ENCODE measurements around the gene ACBD4. TPM values are rescaled to one million over a fixed set of nuclear protein-coding genes. Genes with fewer than 3 reads are reported as not detected.
A peak's percentile ranks its signal among the peaks of the same experiment; 100 is the strongest.

ACBD4 gene
- total RNA-seq, 4 donors from 2014 or later, result 25.9 to 41.9 (median 28.2) TPM

DNA sequence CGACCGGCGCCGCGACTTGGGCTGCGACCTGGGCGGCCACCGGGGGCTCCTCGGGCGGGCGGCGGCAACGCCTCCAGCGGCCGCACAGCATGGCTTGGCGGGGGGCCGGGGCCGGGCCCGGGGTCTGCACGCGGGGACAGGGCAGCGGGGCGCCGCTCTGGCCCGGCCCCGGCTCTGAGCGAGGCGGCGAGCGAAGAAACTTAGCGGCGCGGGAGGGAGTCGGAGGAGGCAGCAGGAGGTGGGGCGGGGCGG is 3.2 kb upstream of the ACBD4 start, which contains the start of gene PLCD3:
Gene PLCD3 (minus strand): TSS at position 196 of the 252 bp plus-strand sequence. CDS start 105 bp downstream, at position 91.
- peaks cover 0 to 69% (median 33%) of the 10 kb centered on the region in 4 donors for H3K4me1 ChIP-seq
- DNase-seq (ENCODE audit: low spot score in 2 of 2), result peak in 1 of 2 donors; percentile 63
- 0 to 1% methylated on average over 10 to 25 of the region's 36 CpGs for WGBS, 2 donors
- H3K9me3 ChIP-seq, result no peaks in the 10 kb centered on the region
- H3K36me3 ChIP-seq, result no peaks in the 10 kb centered on the region
- H3K27ac ChIP-seq, result peak within 1 kb of the TSS; percentile 95 to 100 (median 99)
- H3K27me3 ChIP-seq, result no peaks in the 10 kb centered on the region
- H3K4me3 ChIP-seq, result peak within 1 kb of the TSS; percentile 74 to 98 (median 85)
- TF ChIP-seq EP300 (IDR thresholded peaks at IDR 0.05) (no peak), POLR2A (IDR thresholded peaks at IDR 0.05) (no peak)
- TF ChIP-seq, protein P1, sequence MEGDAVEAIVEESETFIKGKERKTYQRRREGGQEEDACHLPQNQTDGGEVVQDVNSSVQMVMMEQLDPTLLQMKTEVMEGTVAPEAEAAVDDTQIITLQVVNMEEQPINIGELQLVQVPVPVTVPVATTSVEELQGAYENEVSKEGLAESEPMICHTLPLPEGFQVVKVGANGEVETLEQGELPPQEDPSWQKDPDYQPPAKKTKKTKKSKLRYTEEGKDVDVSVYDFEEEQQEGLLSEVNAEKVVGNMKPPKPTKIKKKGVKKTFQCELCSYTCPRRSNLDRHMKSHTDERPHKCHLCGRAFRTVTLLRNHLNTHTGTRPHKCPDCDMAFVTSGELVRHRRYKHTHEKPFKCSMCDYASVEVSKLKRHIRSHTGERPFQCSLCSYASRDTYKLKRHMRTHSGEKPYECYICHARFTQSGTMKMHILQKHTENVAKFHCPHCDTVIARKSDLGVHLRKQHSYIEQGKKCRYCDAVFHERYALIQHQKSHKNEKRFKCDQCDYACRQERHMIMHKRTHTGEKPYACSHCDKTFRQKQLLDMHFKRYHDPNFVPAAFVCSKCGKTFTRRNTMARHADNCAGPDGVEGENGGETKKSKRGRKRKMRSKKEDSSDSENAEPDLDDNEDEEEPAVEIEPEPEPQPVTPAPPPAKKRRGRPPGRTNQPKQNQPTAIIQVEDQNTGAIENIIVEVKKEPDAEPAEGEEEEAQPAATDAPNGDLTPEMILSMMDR (IDR thresholded peaks at IDR 0.05), result no peak

DNA sequence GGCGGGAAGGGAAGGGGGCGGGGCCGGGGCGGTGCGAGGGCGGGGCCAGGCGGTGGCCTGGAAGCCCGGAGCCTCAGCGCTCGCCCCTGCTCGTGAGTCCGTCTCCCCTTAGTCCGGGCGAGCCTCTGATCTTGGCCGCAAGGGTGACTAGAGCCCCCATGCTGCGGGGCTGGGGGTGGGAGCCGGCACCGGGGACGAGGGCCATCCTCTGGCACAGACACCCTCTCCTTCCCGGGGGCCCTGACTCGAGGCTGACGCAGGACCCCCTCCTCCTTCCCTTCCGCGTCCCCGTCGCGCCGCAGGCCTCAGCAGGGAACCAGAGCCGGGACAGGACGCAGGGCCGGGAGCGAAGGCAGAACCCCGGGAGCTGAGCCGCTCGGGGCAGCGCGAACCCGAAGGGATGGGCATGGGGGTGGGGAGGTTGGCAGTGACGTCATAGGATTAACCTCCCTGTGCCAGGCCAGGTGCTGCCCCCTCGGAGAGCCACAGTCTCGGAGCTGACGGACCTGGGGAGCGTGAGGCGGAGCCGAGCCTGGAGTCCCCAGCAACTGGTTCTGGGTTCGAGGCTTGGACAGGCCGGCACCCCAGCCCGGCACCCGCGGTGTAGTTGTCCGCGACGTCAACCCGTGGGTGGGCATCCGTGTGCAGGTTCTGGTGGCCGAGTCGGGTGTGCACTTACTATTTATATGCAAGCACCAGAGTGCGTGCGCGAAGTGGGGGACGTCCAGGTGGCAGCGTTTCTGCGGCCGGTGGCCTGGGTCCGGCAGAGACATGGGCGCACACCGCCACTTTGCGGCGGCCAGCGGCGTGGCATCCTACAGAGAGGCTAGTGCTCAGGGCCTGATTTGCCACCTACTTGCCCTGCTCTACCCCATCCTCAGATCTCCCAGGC is 2.7 kb upstream of the ACBD4 start:
- Histone ChIP-seq H3K4me1 (peaks cover 0 to 65% (median 33%) of the 10 kb centered on the region in 4 donors), H3K4me3 (peak overlapping the region; percentile 74 to 98 (median 85)), H3K36me3 (peaks cover 0 to 4% (median 0%) of the 10 kb centered on the region in 3 donors), H3K27me3 (no peaks in the 10 kb centered on the region), H3K9me3 (no peaks in the 10 kb centered on the region), H3K27ac (peak overlapping the region; percentile 95 to 100 (median 99))
- WGBS, 2 donors, result 1 to 2% methylated on average over 30 to 52 of the region's 71 CpGs
- peak; percentile 74 to 78 for DNase-seq (ENCODE audit: low spot score in 2 of 2)
- peak in 1 of 2 donors; percentile 75 for TF ChIP-seq POLR2A (IDR thresholded peaks at IDR 0.05)
- TF ChIP-seq EP300 (IDR thresholded peaks at IDR 0.05), result peak in 1 of 2 donors; percentile 92
- TF ChIP-seq, protein P1 (IDR thresholded peaks at IDR 0.05), result peak; percentile 84 to 93 (median 90)

DNA sequence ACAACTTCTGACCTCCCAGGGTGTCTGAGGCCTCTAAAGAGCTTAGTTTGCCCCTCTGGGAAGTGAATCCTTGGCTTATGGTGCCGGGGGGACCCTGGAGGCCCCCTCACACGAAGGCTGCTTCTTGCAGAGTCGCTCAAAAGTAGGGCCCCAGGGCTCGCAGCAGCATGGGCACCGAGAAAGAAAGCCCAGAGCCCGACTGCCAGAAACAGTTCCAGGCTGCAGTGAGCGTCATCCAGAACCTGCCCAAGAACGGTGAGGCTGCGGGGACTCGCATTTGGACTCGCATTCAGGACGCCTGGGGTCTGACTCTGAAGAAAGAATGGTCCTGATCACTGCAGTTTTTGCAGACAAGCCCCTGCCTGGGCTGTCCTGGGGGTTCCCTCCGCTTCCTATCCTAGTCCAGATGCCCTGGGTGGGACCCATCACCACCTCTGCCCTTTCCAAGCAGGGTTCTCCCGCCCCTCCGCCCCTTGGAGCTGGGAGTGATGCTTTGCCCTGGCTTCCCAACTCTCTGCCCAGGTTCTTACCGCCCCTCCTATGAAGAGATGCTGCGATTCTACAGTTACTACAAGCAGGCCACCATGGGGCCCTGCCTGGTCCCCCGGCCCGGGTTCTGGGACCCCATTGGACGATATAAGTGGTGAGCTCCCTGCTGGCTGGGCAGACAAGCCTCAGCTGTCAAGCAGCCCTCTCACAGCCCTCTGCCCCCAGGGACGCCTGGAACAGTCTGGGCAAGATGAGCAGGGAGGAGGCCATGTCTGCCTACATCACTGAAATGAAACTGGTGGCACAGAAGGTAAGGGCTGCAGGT is 698 bp downstream of the ACBD4 start:
- H3K4me3 ChIP-seq, result peak overlapping the region; percentile 59 to 92 (median 62)
- peak overlapping the region; percentile 84 to 91 (median 89) for H3K27ac ChIP-seq
- H3K4me1 ChIP-seq, result peaks cover 0 to 31% (median 13%) of the 10 kb centered on the region in 4 donors
- DNase-seq (ENCODE audit: low spot score in 2 of 2), result no peak
- no peak for TF ChIP-seq POLR2A (IDR thresholded peaks at IDR 0.05)
- no peak for TF ChIP-seq EP300 (IDR thresholded peaks at IDR 0.05)
- TF ChIP-seq, protein P1 (IDR thresholded peaks at IDR 0.05), result no peak
- H3K9me3 ChIP-seq, result no peaks in the 10 kb centered on the region
- no peaks in the 10 kb centered on the region for H3K27me3 ChIP-seq
- H3K36me3 ChIP-seq, result peaks cover 0 to 30% (median 0%) of the 10 kb centered on the region in 3 donors
- WGBS, 2 donors, result 41 to 45% methylated on average over 19 to 20 of the region's 21 CpGs

DNA sequence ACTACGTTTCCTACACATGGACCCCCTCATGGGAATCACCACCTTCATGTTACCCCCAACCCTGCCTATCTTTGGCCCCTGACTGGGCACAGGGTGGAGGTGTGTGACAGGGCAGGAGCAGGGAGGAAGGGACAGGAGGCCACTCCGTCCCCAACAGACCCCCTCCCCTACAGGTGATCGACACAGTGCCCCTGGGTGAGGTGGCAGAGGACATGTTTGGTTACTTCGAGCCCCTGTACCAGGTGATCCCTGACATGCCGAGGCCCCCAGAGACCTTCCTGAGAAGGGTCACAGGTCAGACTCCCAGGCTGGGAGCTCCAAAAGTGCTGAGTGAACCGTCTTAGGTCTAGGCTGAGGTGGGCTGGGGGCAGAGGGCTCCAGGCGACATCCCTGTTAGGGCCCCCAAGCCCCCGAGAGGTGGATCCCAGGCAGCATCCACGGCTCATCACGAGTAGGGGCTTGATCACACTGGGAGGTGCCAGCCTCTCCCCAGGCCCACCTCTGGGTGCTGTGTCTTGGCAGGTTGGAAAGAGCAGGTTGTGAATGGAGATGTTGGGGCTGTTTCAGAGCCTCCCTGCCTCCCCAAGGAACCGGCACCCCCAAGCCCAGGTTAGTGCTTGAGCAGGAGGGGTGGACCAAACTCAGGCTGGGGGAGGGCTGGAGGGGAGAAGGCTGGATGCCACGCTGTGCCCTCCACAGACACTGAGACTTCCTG is 1.5 kb downstream of the ACBD4 start:
- no peaks in the 10 kb centered on the region for H3K9me3 ChIP-seq
- WGBS, 2 donors, result 81 to 90% methylated on average over 8 to 11 of the region's 12 CpGs
- no peak overlapping the region for H3K4me3 ChIP-seq
- no peaks in the 10 kb centered on the region for H3K27me3 ChIP-seq
- peak overlapping the region in 1 of 4 donors; percentile 88 for H3K27ac ChIP-seq
- H3K36me3 ChIP-seq, result peaks cover 0 to 30% (median 0%) of the 10 kb centered on the region in 3 donors
- H3K4me1 ChIP-seq, result peaks cover 0 to 23% (median 9%) of the 10 kb centered on the region in 4 donors
- DNase-seq (ENCODE audit: low spot score in 2 of 2), result no peak
- TF ChIP-seq, protein P1 (IDR thresholded peaks at IDR 0.05), result no peak
- no peak for TF ChIP-seq POLR2A (IDR thresholded peaks at IDR 0.05)
- TF ChIP-seq EP300 (IDR thresholded peaks at IDR 0.05), result no peak

All from tibial nerve (tissue), 4 donors.